GM12878 (cell line): ENCODE results near the gene PNMT. TPM values are rescaled to one million over a fixed set of nuclear protein-coding genes. Genes with fewer than 3 reads are reported as not detected.

Experiments used
- EGR1 ChIP-seq, 2 experiments: IDR thresholded peaks; 1 replicate in 1 of 2; 2 replicates in 1 of 2; pipeline ENCODE4 v1.6.1; 2011 to 2012; ENCODE audit warnings: low read depth in 2 of 2, low read length in 2 of 2, borderline replicate concordance in 1 of 2, mild to moderate bottlenecking in 1 of 2, moderate library complexity in 1 of 2
- EP300 ChIP-seq, 2 experiments: fragments of 150-350 bp in 1 of 2; IDR thresholded peaks; 2 replicates each; pipeline ENCODE4 v1.6.1; 2011 to 2012; ENCODE audit warnings: low read depth in 2 of 2, low read length in 2 of 2, borderline replicate concordance in 1 of 2, improper control_type of control experiment in 1 of 2, inconsistent platforms in 1 of 2; ENCODE audit not compliant: control insufficient read depth in 1 of 2
- HCFC1 ChIP-seq: fragments of 150-350 bp; IDR thresholded peaks from 2 replicates; pipeline ENCODE4 v1.6.1; 2014; ENCODE audit warnings: low read length
- MYC ChIP-seq: IDR thresholded peaks from 2 replicates; pipeline ENCODE4 v1.6.1; 2011; ENCODE audit warnings: mild to moderate bottlenecking, low read length, moderate library complexity, inconsistent platforms; ENCODE audit not compliant: insufficient read depth, insufficient replicate concordance, insufficient read length, severe bottlenecking
- NBN ChIP-seq: fragments of 450-650 bp; IDR thresholded peaks from 2 replicates; pipeline ENCODE4 v1.6.1; 2016
- NR2F1 ChIP-seq: fragments of 450-650 bp; conservative IDR thresholded peaks from 2 replicates; pipeline ENCODE4 v1.6.1; 2017; ENCODE audit warnings: mild to moderate bottlenecking
- RBBP5 ChIP-seq: fragments of 200-600 bp; sonication (generic); conservative IDR thresholded peaks from 2 replicates; pipeline ENCODE4 v1.6.1; 2016
- SIX5 ChIP-seq: IDR thresholded peaks from 2 replicates; pipeline ENCODE4 v1.6.1; 2011; ENCODE audit warnings: mild to moderate bottlenecking, low read depth, low read length, moderate library complexity; ENCODE audit not compliant: severe bottlenecking
- TCF7 ChIP-seq: IDR thresholded peaks from 2 replicates; pipeline ENCODE4 v1.6.1; 2014; ENCODE audit warnings: antibody characterized with exemption, borderline replicate concordance
- YY1 ChIP-seq: IDR thresholded peaks from 2 replicates; pipeline ENCODE4 v1.6.1; 2011; ENCODE audit warnings: low read depth, mild to moderate bottlenecking, low read length
- polyA plus RNA-seq, 11 experiments: library from polyadenylated mRNA; depleted of rRNA in 4 of 11; unstranded in 6 of 11; stranded (reverse) in 5 of 11; fragments of >200 nt; fragmentation: Nextera tagmentation in 4 of 11; fragmentation: Illumina TruSeq in 1 of 11; extraction: Ambion mirVana in 4 of 11; extraction: Trizol in 1 of 11; gene quantifications; 1 replicate in 1 of 11; 2 replicates in 10 of 11; pipeline versions ENCODE4 v1.2.1 to v1.2.3, GENCODE V29; 2011 to 2016; ENCODE audit warnings: inconsistent platforms in 2 of 11, missing spikeins in 2 of 11, low read depth in 1 of 11
- total RNA-seq, 4 experiments: library from RNA; depleted of rRNA in 3 of 4; stranded (reverse); fragments of >200 nt in 3 of 4; fragmentation: Illumina TruSeq in 1 of 4; extraction: Trizol in 1 of 4; gene quantifications; 2 replicates each; pipeline versions ENCODE4 v1.2.1 to v1.2.3, GENCODE V29; 2013 to 2021
- TF ChIP-seq, protein P1 (sequence below), 3 experiments: IDR thresholded peaks in 2 of 3; conservative IDR thresholded peaks in 1 of 3; 2 replicates each; pipeline ENCODE4 v1.5.1; 2011; ENCODE audit warnings: low read depth in 3 of 3, low read length in 3 of 3, mild to moderate bottlenecking in 3 of 3, control low read depth in 2 of 3, moderate library complexity in 2 of 3, inconsistent platforms in 1 of 3, mixed read lengths in 1 of 3; ENCODE audit not compliant: control insufficient read depth in 2 of 3, insufficient read depth in 1 of 3; ENCODE audit errors: extremely low read depth in 1 of 3
- TF ChIP-seq, protein P2 (sequence below): fragments of 150-350 bp; IDR thresholded peaks from 2 replicates; pipeline ENCODE4 v1.6.1; 2014; ENCODE audit warnings: mild to moderate bottlenecking, low read depth, low read length

PNMT gene
- total and polyA plus RNA-seq, 10 of the 15 experiments (the other 5 are each of a cell fraction or from before 2014, with no cell fraction given), result not detected

DNA sequence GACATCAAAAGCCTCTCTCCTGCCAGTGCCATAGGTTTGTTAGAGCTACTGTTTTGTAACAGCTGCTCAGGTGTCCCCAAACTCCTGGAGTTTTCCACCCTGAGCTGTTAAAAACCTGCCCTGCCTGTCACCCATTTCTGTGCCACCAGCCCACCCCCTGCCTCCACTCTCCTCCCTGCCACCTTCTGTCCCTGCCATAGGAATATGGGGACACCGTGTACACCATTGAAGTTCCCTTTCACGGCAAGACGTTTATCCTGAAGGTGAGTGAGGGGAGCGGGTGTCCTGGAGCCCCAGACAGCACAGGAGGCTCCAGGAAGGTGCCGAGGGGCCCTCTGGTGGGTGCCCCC is 8.3 kb upstream of the PNMT start (continued):
- TF ChIP-seq EGR1 (IDR thresholded peaks at IDR 0.05; ENCODE audit: borderline replicate concordance in 1 of 2, low read depth in 2 of 2, low read length in 2 of 2) (no peak), SIX5 (no peak), NR2F1 (no peak), EP300 (IDR thresholded peaks at IDR 0.05; ENCODE audit: borderline replicate concordance in 1 of 2, control insufficient read depth in 1 of 2, low read depth in 2 of 2, low read length in 2 of 2) (no peak), HCFC1 (no peak), TCF7 (no peak), YY1 (no peak), MYC (no peak), RBBP5 (no peak), NBN (no peak)
- TF ChIP-seq, protein P1, sequence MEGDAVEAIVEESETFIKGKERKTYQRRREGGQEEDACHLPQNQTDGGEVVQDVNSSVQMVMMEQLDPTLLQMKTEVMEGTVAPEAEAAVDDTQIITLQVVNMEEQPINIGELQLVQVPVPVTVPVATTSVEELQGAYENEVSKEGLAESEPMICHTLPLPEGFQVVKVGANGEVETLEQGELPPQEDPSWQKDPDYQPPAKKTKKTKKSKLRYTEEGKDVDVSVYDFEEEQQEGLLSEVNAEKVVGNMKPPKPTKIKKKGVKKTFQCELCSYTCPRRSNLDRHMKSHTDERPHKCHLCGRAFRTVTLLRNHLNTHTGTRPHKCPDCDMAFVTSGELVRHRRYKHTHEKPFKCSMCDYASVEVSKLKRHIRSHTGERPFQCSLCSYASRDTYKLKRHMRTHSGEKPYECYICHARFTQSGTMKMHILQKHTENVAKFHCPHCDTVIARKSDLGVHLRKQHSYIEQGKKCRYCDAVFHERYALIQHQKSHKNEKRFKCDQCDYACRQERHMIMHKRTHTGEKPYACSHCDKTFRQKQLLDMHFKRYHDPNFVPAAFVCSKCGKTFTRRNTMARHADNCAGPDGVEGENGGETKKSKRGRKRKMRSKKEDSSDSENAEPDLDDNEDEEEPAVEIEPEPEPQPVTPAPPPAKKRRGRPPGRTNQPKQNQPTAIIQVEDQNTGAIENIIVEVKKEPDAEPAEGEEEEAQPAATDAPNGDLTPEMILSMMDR (IDR thresholded peaks at IDR 0.05 in 2 of 3, conservative IDR thresholded peaks at IDR 0.05 in 1 of 3; ENCODE audit: control insufficient read depth in 2 of 3, extremely low read depth in 1 of 3, insufficient read depth in 1 of 3, low read depth in 3 of 3, low read length in 3 of 3), result no peak
- TF ChIP-seq, protein P2, sequence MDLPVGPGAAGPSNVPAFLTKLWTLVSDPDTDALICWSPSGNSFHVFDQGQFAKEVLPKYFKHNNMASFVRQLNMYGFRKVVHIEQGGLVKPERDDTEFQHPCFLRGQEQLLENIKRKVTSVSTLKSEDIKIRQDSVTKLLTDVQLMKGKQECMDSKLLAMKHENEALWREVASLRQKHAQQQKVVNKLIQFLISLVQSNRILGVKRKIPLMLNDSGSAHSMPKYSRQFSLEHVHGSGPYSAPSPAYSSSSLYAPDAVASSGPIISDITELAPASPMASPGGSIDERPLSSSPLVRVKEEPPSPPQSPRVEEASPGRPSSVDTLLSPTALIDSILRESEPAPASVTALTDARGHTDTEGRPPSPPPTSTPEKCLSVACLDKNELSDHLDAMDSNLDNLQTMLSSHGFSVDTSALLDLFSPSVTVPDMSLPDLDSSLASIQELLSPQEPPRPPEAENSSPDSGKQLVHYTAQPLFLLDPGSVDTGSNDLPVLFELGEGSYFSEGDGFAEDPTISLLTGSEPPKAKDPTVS, result no peak
- TF ChIP-seq, all 136 proteins: peak for 0
